Measurements from ENCODE around the gene C1RL. TPM values are rescaled to one million over a fixed set of nuclear protein-coding genes. Genes with fewer than 3 reads are reported as not detected.
"Not testable (repeated sequence)": the region's sequence is repeated elsewhere in the genome, so short reads cannot be mapped to it uniquely, and the experiment has no call there.

Gene C1RL
- total RNA-seq, 4 donors from 2014 or later = 28.5 to 50.8 (median 34.7) TPM

- peak within 1 kb of the TSS; percentile 42 for H3K4me3 ChIP-seq
- H3K27ac ChIP-seq = peak within 1 kb of the TSS; percentile 82
- WGBS = 21% methylated on average over 8 of the region's 10 CpGs
- peaks cover 16% of the 10 kb centered on the region for H3K4me1 ChIP-seq
- no peaks in the 10 kb centered on the region for H3K9me3 ChIP-seq
- DNase-seq (ENCODE audit: low spot score in 2 of 2) = peak; percentile 81 to 82
- TF ChIP-seq POLR2AphosphoS5 (IDR thresholded peaks at IDR 0.05) = peak; percentile 65 to 97 (median 86)
- TF ChIP-seq EP300 (IDR thresholded peaks at IDR 0.05) = no peak
- TF ChIP-seq POLR2A (IDR thresholded peaks at IDR 0.05) = peak in 1 of 2 donors; percentile 39
- TF ChIP-seq CTCF (IDR thresholded peaks at IDR 0.05) = peak; percentile 63 to 86
- H3K36me3 ChIP-seq = no peaks in the 10 kb centered on the region
- no peaks in the 10 kb centered on the region for H3K27me3 ChIP-seq
Observed at GRCh38 chr12:7060353-7060954, 48.6 kb downstream of the C1RL start, which contains the start of gene C1S. Gene C1S, plus strand, starts transcription at chr12:7060718. Its CDS starts 1,195 bp downstream, at chr12:7061913.

DNA sequence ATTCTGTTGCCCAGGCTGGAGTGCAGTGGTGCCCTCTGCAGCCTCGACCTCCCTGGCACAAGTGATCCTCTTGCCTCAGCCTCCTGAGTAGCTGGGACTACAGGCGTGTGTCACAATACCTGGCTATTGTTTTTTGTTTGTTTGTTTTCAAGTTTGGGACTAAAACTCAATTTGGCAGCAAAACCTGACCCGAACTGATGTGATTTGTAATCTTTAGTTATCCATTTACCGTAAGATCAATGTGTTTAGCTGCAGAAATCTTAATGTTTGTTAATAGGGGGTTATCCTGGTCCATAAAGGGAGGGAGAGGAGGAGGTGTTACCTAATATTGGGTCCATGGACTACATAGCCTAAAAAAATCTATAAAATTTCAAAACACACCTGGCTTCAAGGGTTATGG, 49.2 kb downstream of the C1RL start:
- no peak for TF ChIP-seq EP300 (IDR thresholded peaks at IDR 0.05)
- TF ChIP-seq POLR2A (IDR thresholded peaks at IDR 0.05) = no peak
- TF ChIP-seq POLR2AphosphoS5 (IDR thresholded peaks at IDR 0.05) = no peak
- TF ChIP-seq CTCF (IDR thresholded peaks at IDR 0.05) = no peak
- H3K27ac ChIP-seq = peak overlapping the region; percentile 37

GRCh38 chr12:7058850-7059395, 50.1 kb downstream of the C1RL start:
- no peak for DNase-seq (ENCODE audit: low spot score in 2 of 2)
- Histone ChIP-seq H3K27me3 (no peaks in the 10 kb centered on the region), H3K4me3 (no peak overlapping the region), H3K27ac (no peak overlapping the region), H3K9me3 (no peaks in the 10 kb centered on the region), H3K4me1 (peaks cover 13% of the 10 kb centered on the region), H3K36me3 (no peaks in the 10 kb centered on the region)
- no peak for TF ChIP-seq CTCF (IDR thresholded peaks at IDR 0.05)
- no peak for TF ChIP-seq EP300 (IDR thresholded peaks at IDR 0.05)
- 89% methylated on average over 9 of the region's 9 CpGs for WGBS

More for the DNA sequence above, 49.2 kb downstream of the C1RL start:
- Histone ChIP-seq H3K27me3 (no peaks in the 10 kb centered on the region), H3K4me3 (no peak overlapping the region), H3K4me1 (peaks cover 13% of the 10 kb centered on the region), H3K36me3 (no peaks in the 10 kb centered on the region), H3K9me3 (no peaks in the 10 kb centered on the region)
- 90% methylated on average over 4 of the region's 4 CpGs for whole genome bisulfite sequencing
- no peak for DNase-seq (ENCODE audit: low spot score in 2 of 2)

DNA sequence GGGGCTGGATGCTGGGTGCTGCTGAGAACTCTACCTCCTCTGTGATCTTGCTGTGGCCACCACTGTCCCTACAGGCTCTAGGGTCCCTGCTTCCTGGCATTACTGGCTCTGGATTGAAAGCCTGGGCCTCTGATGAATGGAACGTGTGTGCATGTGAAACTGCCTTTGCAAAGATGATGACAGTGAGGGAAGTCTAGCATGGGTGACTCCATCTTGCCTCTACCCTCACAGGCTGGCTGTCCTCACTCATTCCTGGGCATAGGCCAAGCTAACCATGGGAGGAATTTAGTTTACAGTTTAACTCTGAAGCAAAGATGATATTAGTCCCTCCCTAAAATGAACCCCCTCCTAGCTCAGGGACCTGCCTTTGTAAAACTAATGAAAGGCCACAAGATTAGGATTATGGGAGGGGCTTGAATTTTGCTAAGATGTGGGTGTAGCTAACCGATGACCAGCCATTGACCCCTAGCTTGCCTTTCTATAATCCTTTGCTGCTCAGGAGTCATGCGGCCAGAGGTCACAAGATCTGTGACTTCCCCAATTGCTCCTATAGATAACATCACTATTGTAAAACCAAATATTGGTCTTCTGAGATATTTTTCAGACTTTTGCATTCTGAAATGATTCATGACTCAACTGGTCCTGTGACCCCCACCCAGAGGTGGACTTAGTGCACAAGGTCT, 50.7 kb downstream of the C1RL start:
- TF ChIP-seq POLR2AphosphoS5 (IDR thresholded peaks at IDR 0.05) (no peak), EP300 (IDR thresholded peaks at IDR 0.05) (no peak), POLR2A (IDR thresholded peaks at IDR 0.05) (no peak), CTCF (IDR thresholded peaks at IDR 0.05) (no peak)
- Histone ChIP-seq H3K27me3 (no peaks in the 10 kb centered on the region), H3K4me1 (peaks cover 13% of the 10 kb centered on the region), H3K9me3 (no peaks in the 10 kb centered on the region), H3K4me3 (no peak overlapping the region), H3K36me3 (no peaks in the 10 kb centered on the region), H3K27ac (no peak overlapping the region)
- WGBS = 90% methylated on average over 3 of the region's 3 CpGs
- no peak for DNase-seq (ENCODE audit: low spot score in 2 of 2)

DNA sequence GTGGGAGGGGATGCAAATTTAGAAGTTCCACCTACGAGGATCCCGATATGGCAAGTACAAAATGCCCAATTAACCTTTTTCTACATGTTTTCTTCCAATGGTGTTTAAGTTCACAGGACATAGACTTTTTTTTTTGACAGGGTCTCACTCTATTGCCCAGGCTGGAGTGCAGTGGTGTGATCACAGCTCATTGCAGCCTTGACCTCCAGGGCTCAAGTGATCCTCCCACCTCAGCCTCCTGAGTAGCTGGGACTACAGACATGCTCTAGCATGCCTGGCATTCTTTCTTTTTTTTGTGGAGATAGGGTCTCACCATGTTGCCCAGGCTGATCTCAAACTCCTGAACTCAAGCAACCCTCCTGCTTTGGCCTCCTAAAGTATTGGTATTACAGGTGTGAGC, 53.3 kb downstream of the C1RL start:
- H3K27ac ChIP-seq; H3K9me3 ChIP-seq; H3K4me3 ChIP-seq; H3K36me3 ChIP-seq; DNase-seq (ENCODE audit: low spot score in 2 of 2); H3K27me3 ChIP-seq: not testable (repeated sequence)
- WGBS = 100% methylated on average over 2 of the region's 2 CpGs
- peaks cover 10% of the 10 kb centered on the region for H3K4me1 ChIP-seq

All from suprapubic skin (tissue), 4 donors.